ENCODE data around the gene PLCXD1. TPM values are rescaled to one million over a fixed set of nuclear protein-coding genes. Genes with fewer than 3 reads are reported as not detected.
"Not testable (repeated sequence)": the region's sequence is repeated elsewhere in the genome, so short reads cannot be mapped to it uniquely, and the experiment has no call there.

PLCXD1 gene
- total RNA-seq, 2 experiments from 2014 or later = 42.2 to 46.5 TPM

GRCh38 chrX:351324-351641 is 70.1 kb downstream of the PLCXD1 start:
- CTCF ChIA-PET; H3K27me3 Mint-ChIP-seq; H3K4me3 Mint-ChIP-seq; POLR2A ChIA-PET; H3K4me1 Mint-ChIP-seq (ENCODE audit: low read depth); H3K27ac Mint-ChIP-seq; H3K36me3 Mint-ChIP-seq; DNase-seq; H3K9me3 Mint-ChIP-seq; intact Hi-C loops (cut with micrococcal nuclease): not testable (repeated sequence)

- intact Hi-C loops (cut with micrococcal nuclease) = no loop called here
- Mint-ChIP-seq H3K27ac (no peak overlapping the region), H3K27me3 (no peaks in the 10 kb centered on the region), H3K4me3 (no peak overlapping the region), H3K9me3 (no peaks in the 10 kb centered on the region), H3K36me3 (peaks cover 9% of the 10 kb centered on the region), H3K4me1 (ENCODE audit: low read depth) (peaks cover 7% of the 10 kb centered on the region)
- POLR2A ChIA-PET = no interaction called here
- DNase-seq = no peak
- CTCF ChIA-PET = no interaction called here
Measured at GRCh38 chrX:351736-352135, 70.6 kb downstream of the PLCXD1 start.

GRCh38 chrX:352181-352580 is 71.0 kb downstream of the PLCXD1 start:
- no peak overlapping the region for H3K4me3 Mint-ChIP-seq
- H3K36me3 Mint-ChIP-seq = peaks cover 12% of the 10 kb centered on the region
- intact Hi-C loops (cut with micrococcal nuclease) = no loop called here
- ChIA-PET POLR2A (no interaction called here), CTCF (no interaction called here)
- no peaks in the 10 kb centered on the region for H3K27me3 Mint-ChIP-seq
- H3K9me3 Mint-ChIP-seq = no peaks in the 10 kb centered on the region
- peaks cover 12% of the 10 kb centered on the region for H3K4me1 Mint-ChIP-seq (ENCODE audit: low read depth)
- DNase-seq = no peak
- no peak overlapping the region for H3K27ac Mint-ChIP-seq

GRCh38 chrX:352582-353314 is 71.6 kb downstream of the PLCXD1 start:
- CTCF ChIA-PET = no interaction called here
- peaks cover 3% of the 10 kb centered on the region for H3K9me3 Mint-ChIP-seq
- no peaks in the 10 kb centered on the region for H3K27me3 Mint-ChIP-seq
- POLR2A ChIA-PET = no interaction called here
- intact Hi-C loops (cut with micrococcal nuclease) = no loop called here
- H3K4me3 Mint-ChIP-seq = no peak overlapping the region
- peaks cover 18% of the 10 kb centered on the region for H3K36me3 Mint-ChIP-seq
- no peak overlapping the region for H3K27ac Mint-ChIP-seq
- DNase-seq = no peak
- H3K4me1 Mint-ChIP-seq (ENCODE audit: low read depth) = peaks cover 17% of the 10 kb centered on the region

Other genes with a start within 250 kb of the PLCXD1 start
- 10 to 100 TPM; 60.0 to 62.4 TPM for gene GTPBP6, start 37.4 kb downstream of the PLCXD1 start, total RNA-seq
- 10 to 100 TPM; 31.7 to 32.2 TPM for gene PPP2R3B, start 105.5 kb downstream of the PLCXD1 start, total RNA-seq